GM18868 (cell line): ENCODE measurements around the gene UGT2B28.
"Not testable (repeated sequence)": the region's sequence is repeated elsewhere in the genome, so short reads cannot be mapped to it uniquely, and the experiment has no call there.

Experiments used
- ATAC-seq: cut with Tn5 transposase; IDR thresholded peaks from one replicate; pipeline ENCODE4 v1.9.1; 2021; ENCODE audit warnings: mild to moderate bottlenecking, moderate library complexity; ENCODE audit not compliant: unreplicated experiment

Gene UGT2B28

DNA sequence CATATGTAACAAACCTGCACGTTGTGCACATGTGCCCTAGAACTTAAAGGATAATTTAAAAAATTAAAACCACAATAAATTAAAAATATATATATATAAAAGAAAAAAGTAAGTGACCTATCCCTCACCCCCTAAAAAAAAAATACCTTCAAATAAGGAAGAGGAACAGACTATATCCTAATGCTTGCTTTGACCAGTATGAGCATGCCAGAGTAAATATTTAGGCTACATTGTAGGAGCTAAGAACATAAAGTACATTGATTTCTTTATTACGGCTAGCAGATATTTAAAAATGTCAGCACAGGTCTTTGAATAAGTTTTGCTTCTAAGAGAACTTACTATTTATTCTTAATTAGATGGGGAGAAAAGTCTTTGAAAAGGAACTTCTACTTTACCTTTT, 62.8 kb downstream of the UGT2B28 start:
- ATAC-seq, result not testable (repeated sequence)

DNA sequence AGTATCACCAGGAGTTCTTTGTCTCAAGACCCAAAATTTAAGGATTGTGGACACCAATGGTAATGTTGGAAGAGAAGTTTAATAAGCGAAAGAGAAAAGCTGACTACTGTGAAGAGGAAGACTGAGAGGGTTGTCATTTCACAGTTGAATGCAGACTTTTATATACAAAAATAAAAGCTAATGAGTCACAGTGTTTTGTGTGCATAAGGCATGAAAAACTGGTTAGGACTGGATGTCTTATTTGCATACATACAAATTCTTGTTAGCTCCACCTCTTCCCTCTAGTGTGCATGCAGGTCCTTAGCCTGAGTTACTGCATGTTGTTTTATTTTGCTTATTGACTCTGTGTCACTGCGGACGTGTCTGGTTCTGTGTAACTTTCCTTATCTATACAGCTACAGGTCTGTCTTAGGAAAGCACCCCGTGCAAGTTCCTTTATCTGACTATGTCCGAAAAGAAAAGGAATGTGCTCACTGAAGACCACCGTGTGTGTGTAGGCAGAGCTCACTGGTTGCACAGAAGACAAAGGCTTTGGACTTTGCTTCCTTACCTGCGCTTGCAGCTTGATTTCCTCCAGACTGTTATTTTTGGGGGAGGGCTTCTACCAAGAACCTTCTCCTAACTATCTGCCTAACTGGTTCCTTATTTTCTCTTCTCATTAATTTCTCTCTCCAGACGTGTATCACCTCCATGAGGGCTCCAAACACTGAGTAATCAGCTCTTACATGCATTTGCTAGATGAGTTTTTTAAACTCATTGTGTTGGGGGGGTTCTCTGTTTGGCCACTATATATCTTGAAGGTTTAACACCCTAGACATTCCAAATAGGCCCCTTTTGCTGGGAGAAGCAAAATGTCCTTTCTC, 63.5 kb downstream of the UGT2B28 start:
- peak; percentile 53 for ATAC-seq
